Hypothalamus (tissue), 51 donors: Measurements from ENCODE around the gene TALDO1.
A peak's percentile ranks its signal among the peaks of the same experiment; 100 is the strongest.

ENCODE experiments used
- DNase-seq, 51 donors: peaks; one replicate each; lab custom pipeline; 2025; lab: John Stamatoyannopoulos, UW

TALDO1 gene

GRCh38 chr11:747158-748006 is at the start of gene TALDO1:
TSS of gene TALDO1 (plus strand) at chr11:747464. CDS start at chr11:747482, 18 bp downstream.
- peak; percentile 42 to 97 (median 86) for DNase-seq

- no peak for DNase-seq
Measured at GRCh38 chr11:697811-698311, 49.4 kb upstream of the TALDO1 start.

DNA sequence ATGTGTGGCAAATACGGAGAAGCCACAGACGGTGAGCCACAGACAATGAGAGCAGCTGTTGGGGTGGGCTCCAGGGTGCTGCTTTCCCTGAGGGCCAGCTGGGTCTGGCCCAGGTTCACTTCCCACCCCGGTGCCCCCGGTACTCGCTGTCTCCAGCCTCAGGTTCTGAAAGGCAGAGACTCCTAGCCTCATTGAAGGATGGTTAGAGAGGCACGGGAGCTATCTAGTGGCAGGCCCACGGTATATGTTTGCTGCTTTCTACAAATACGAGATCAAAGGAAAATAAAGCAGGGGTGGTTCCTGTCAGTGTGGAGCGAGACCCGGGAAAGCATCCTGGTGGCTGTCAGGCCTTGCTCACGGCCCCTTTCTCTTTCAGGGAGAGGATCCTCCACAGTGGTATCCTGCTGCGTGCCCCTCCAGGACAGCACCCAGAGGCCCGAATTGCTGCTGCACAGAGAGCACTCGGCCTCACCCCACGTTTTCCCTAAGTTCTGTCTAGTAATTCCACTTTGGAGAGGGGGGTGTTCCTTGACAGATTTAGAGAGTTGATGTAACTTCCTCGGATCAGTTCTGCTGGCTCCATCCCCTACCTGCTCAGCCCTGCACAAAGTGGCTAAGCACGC is 48.7 kb upstream of the TALDO1 start:
- no peak for DNase-seq

- no peak for DNase-seq
Measured at GRCh38 chr11:699116-699508, 48.2 kb upstream of the TALDO1 start.

- DNase-seq: no peak
Measured at GRCh38 chr11:699753-700152, 47.5 kb upstream of the TALDO1 start.

GRCh38 chr11:701741-702461 is 45.4 kb upstream of the TALDO1 start:
- no peak for DNase-seq

DNA sequence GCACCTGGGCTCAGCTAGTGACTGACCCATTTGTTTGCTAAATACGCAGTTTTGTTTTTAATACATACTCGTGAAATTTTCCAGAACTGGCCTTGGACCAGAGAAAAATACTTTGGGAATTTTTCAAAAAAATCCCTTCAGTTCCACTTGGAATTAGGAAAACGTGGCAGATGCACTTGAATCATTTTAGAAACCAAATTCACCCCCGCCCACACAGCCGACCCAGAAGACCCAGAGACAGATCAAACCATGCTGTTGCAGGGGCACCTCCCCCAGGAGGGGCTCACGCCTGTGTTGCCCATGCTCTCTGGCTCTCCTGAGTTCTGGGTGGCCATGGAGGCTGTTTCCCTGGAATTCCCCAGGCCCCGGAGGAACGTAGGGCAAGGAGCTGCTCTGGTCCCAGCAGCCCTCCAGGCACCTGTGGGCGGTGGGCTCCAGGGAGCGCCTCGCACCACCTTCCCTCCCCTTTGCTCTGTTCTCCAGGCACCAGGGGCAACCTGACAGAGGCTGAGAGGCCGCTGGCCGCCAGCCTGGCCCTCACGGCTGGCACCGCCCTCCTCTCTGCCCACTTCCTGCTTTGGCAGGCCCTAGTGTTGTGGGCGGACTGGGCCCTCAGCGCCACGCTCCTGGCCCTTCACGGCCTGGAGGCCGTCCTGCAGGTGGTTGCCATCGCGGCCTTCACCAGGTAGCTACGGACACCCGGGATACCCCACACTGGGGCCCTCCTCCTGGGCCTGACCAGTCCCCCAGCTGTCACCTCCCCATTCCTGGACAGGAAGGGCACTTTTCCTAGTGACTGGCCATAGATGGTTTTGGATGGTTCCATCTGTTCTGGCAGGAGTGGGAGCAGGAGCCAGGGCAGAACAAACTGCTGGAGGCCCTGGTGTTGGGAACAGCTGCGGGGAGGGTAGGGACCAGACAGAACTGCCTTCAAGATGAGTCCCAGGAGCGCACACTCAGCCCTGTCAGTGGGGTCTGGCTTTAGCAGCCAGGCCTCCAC is 44.5 kb upstream of the TALDO1 start:
- DNase-seq: peak in 8 of 51 donors; percentile 14 to 50 (median 28)

GRCh38 chr11:703506-703905 is 43.8 kb upstream of the TALDO1 start:
- DNase-seq: no peak

- no peak for DNase-seq
Measured at GRCh38 chr11:704228-704674, 43.0 kb upstream of the TALDO1 start.

DNA sequence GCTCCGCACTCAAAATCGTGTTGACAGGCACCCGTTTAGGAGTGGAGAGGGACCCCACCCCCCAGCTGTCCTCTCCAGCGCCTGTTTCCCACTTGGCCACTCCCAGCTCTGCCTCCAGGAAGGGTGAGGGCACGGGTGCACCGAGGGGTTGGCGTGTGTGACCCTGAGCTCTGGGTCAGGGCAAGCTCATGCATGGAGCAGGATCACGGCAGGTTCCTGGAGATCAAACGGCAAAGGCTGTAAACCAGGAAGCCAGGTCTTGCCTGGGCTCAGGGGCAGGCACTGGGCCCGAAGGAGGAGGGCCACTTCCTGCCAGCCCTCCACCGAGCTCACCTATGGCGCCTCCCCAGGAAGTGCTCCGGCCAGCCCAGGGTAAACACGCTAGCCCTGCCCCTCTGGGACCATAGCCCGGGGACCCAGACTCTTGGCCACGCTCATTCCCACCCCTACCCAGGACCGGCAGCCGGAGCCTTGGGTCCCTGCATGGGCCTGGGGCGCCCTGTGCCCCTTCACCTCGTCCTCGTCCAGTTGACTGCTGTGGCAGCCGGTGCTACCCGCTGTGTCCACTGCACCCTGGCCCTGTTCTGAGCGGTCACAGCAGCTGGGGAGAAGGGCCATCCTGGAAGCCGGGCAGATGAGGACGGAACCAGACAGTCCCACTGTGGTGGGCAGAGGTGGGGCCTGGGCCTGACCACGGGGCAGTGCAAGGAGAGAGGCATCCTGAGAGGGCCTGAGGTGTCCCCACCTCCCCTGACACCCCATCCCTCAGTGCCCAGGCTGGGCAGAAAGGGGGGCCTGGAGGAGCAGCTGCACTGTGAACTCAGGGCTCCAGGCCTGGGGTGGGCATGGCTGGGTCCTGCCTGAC is 42.3 kb upstream of the TALDO1 start:
- no peak for DNase-seq

- no peak for DNase-seq
Measured at GRCh38 chr11:705646-706438, 41.4 kb upstream of the TALDO1 start, which contains the start of gene EPS8L2. TSS of gene EPS8L2 (plus strand) at chr11:706231. CDS start at chr11:709408, 3,177 bp downstream.

DNA sequence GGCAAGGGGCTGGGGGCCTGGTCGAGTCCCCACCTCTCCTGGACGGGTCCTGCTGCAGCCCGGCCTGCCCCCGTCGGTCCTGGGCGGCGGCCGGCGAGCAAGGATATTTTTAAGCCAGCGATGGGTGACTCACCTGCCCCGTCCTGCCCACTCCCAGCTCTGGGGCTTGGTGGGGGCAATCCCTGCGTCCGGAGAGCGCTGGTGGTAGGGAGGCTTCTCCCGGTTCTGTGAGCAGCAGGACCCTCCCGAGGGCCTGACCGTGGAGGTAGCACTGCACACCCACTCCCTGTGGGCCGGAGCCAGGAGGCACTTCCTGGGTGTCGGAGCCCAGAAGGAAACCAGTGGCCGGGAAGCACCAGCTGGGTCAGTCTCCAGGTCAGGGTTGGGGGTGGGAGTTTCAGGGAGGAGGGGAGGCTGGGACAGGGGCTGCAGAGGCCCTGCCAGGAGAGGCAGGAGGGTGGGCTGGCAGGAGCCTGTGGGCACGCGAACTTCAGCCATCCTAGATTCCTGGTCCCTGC is 40.8 kb upstream of the TALDO1 start:
- DNase-seq: no peak

- peak in 8 of 51 donors; percentile 17 to 36 (median 34) for DNase-seq
Measured at GRCh38 chr11:706957-707816, 40.1 kb upstream of the TALDO1 start.

DNA sequence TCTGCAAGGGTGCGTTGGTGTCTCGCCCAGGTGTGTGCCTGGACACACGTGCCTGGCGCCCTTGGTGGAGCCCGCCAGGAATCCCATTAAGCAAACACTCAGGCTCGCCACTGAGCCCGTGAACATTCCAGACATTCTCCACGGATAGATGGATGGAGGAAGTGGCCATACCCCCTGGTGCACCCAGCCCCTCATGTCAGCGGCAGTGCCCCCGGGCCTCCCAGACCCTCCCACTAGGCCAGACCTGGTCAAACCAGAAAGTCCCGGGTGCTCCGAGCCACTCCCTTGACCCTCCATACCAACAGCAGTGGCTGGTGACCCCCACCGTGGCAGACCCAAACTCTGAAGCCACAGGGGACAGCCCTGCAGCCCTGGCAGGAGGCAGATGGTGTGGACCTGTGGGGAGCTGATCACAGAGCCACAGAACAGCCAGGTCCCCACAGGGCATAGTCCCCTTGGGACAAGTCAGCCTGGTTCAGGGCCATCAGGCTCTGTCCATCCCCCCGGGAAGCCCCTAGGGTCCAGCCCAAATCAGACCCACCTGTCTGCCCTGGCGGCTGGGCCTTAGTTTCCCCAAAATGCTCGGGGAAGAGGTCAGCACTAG is 39.3 kb upstream of the TALDO1 start:
- DNase-seq: no peak

DNA sequence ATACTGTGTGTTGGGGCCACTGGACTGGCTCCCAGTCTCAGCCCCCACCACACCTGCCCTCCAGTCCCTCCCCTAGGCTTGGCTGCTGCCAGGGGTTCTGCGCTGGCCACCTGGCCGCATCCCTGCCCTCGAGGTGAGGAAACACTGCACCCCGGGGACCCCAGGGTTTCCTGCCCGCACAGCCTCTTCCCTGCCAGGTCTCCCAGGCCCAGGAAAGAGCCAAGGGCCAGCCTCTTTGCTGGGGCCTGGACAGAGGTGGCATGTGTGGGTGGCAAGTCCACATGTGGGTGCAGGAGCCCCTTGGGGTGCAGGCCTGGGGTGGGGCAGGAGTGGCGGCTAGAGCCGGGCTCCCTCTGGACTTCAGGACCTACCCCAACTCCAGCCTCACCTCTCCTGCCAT is 38.8 kb upstream of the TALDO1 start:
- no peak for DNase-seq
